Esophagus muscularis mucosa (tissue), 4 donors: ENCODE data around the gene PTPN1.
"Not testable (repeated sequence)": the region's sequence is repeated elsewhere in the genome, so short reads cannot be mapped to it uniquely, and the experiment has no call there.

Experiments used
- EP300 ChIP-seq: sonication (generic); formaldehyde crosslinking; IDR thresholded peaks from one replicate; pipeline ENCODE4 v1.6.1; 2017; ENCODE audit warnings: antibody characterized with exemption
- POLR2A ChIP-seq: fragments of 450-650 bp; IDR thresholded peaks from one replicate; pipeline ENCODE4 v1.6.1; 2017; ENCODE audit warnings: antibody characterized with exemption, moderate library complexity, mild to moderate bottlenecking, low read depth
- POLR2AphosphoS5 ChIP-seq, 2 donors: sonication (generic); formaldehyde crosslinking; IDR thresholded peaks; one replicate each; pipeline ENCODE4 v1.6.1; 2017; ENCODE audit warnings: antibody characterized with exemption in 2 of 2
- TF ChIP-seq, protein P1 (sequence below), 3 experiments: fragments of 200-600 bp in 2 of 3; fragments of 450-650 bp in 1 of 3; sonication (generic) in 2 of 3; IDR thresholded peaks; one replicate each; pipeline ENCODE4 v1.5.1; 2017 to 2019; ENCODE audit warnings: antibody characterized with exemption in 3 of 3, mild to moderate bottlenecking in 2 of 3, moderate library complexity in 1 of 3

DNA sequence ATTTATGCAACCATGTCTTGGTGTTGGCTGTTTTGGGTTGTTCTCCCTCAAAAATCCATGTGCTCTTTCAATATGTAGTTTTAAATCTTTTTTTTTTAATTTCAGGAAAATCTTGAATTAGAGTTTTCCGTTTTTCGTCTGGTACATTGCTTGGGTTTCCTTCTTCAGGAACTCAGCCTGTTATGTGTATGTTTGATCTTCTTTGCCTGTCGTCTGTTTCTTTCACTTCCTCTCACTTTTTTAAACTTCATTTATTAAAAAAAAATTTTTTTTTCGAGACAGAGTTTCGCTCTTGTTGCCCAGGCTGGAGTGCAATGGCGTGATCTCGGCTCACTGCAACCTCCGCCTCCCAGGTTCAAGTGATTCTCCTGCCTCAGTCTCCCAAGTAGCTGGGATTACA lies 29.6 kb downstream of the PTPN1 start:
- TF ChIP-seq POLR2AphosphoS5 (IDR thresholded peaks at IDR 0.05); POLR2A; EP300: not testable (repeated sequence)
- TF ChIP-seq, protein P1, sequence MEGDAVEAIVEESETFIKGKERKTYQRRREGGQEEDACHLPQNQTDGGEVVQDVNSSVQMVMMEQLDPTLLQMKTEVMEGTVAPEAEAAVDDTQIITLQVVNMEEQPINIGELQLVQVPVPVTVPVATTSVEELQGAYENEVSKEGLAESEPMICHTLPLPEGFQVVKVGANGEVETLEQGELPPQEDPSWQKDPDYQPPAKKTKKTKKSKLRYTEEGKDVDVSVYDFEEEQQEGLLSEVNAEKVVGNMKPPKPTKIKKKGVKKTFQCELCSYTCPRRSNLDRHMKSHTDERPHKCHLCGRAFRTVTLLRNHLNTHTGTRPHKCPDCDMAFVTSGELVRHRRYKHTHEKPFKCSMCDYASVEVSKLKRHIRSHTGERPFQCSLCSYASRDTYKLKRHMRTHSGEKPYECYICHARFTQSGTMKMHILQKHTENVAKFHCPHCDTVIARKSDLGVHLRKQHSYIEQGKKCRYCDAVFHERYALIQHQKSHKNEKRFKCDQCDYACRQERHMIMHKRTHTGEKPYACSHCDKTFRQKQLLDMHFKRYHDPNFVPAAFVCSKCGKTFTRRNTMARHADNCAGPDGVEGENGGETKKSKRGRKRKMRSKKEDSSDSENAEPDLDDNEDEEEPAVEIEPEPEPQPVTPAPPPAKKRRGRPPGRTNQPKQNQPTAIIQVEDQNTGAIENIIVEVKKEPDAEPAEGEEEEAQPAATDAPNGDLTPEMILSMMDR (IDR thresholded peaks at IDR 0.05) = not testable (repeated sequence)
